Muscle layer of colon (tissue), 2 donors: Measurements from ENCODE around the gene CLEC4E.

Experiments
- H3K27ac ChIP-seq: one replicate; pipeline ENCODE4 v1.7.0; 2013; ENCODE audit warnings: low read depth, mild to moderate bottlenecking, low read length, moderate library complexity
- H3K27me3 ChIP-seq, 2 donors: one replicate each; pipeline ENCODE4 v1.7.0; 2013; ENCODE audit warnings: low read length in 2 of 2, mild to moderate bottlenecking in 2 of 2; ENCODE audit not compliant: insufficient read depth in 2 of 2, control insufficient read depth in 1 of 2
- H3K36me3 ChIP-seq: one replicate; pipeline ENCODE4 v1.7.0; 2013; ENCODE audit warnings: mild to moderate bottlenecking, low read length; ENCODE audit not compliant: insufficient read depth
- H3K4me1 ChIP-seq: one replicate; pipeline ENCODE4 v1.7.0; 2013; ENCODE audit warnings: mild to moderate bottlenecking, low read length; ENCODE audit not compliant: insufficient read depth
- H3K4me3 ChIP-seq, 2 donors: one replicate each; pipeline ENCODE4 v1.7.0; 2013; ENCODE audit warnings: low read length in 2 of 2, low read depth in 1 of 2, mild to moderate bottlenecking in 1 of 2, moderate library complexity in 1 of 2
- H3K9ac ChIP-seq: one replicate; pipeline ENCODE4 v1.7.0; 2013; ENCODE audit warnings: low read length
- H3K9me3 ChIP-seq: one replicate; pipeline ENCODE4 v1.7.0; 2013; ENCODE audit warnings: mild to moderate bottlenecking, low read length
- donor health status: abdominal sarcoma.
- donor health status: Adenocarcinoma of cecum.

CLEC4E gene

GRCh38 chr12:8532045-8532444, 8.7 kb downstream of the CLEC4E start:
- H3K27ac ChIP-seq: no peak overlapping the region
- H3K36me3 ChIP-seq: no peaks in the 10 kb centered on the region
- no peaks in the 10 kb centered on the region for H3K27me3 ChIP-seq
- no peaks in the 10 kb centered on the region for H3K4me1 ChIP-seq
- H3K9me3 ChIP-seq: no peaks in the 10 kb centered on the region
- H3K4me3 ChIP-seq: no peak overlapping the region
- H3K9ac ChIP-seq: no peak overlapping the region

GRCh38 chr12:8527250-8528130, 13.2 kb downstream of the CLEC4E start:
- H3K4me3 ChIP-seq: no peak overlapping the region
- no peaks in the 10 kb centered on the region for H3K4me1 ChIP-seq
- no peak overlapping the region for H3K9ac ChIP-seq
- H3K9me3 ChIP-seq: no peaks in the 10 kb centered on the region
- no peaks in the 10 kb centered on the region for H3K27me3 ChIP-seq
- no peak overlapping the region for H3K27ac ChIP-seq
- no peaks in the 10 kb centered on the region for H3K36me3 ChIP-seq

GRCh38 chr12:8519171-8519570, 21.5 kb downstream of the CLEC4E start:
- H3K4me1 ChIP-seq: no peaks in the 10 kb centered on the region
- H3K36me3 ChIP-seq: no peaks in the 10 kb centered on the region
- H3K4me3 ChIP-seq: no peak overlapping the region
- no peaks in the 10 kb centered on the region for H3K27me3 ChIP-seq
- no peak overlapping the region for H3K9ac ChIP-seq
- no peak overlapping the region for H3K27ac ChIP-seq
- no peaks in the 10 kb centered on the region for H3K9me3 ChIP-seq

GRCh38 chr12:8517971-8518370, 22.7 kb downstream of the CLEC4E start:
- Histone ChIP-seq H3K27ac (no peak overlapping the region), H3K4me3 (no peak overlapping the region), H3K9me3 (no peaks in the 10 kb centered on the region), H3K9ac (no peak overlapping the region), H3K27me3 (no peaks in the 10 kb centered on the region), H3K36me3 (no peaks in the 10 kb centered on the region), H3K4me1 (no peaks in the 10 kb centered on the region)

GRCh38 chr12:8513256-8513655, 27.4 kb downstream of the CLEC4E start, which contains the start of gene CLEC4D:
CLEC4D (plus strand) TSS chr12:8513503; CDS start chr12:8513733, 230 bp downstream.
- Histone ChIP-seq H3K9me3 (no peaks in the 10 kb centered on the region), H3K36me3 (no peaks in the 10 kb centered on the region), H3K4me1 (no peaks in the 10 kb centered on the region), H3K27ac (no peak within 1 kb of the TSS), H3K27me3 (no peaks in the 10 kb centered on the region), H3K9ac (no peak within 1 kb of the TSS), H3K4me3 (no peak within 1 kb of the TSS)

GRCh38 chr12:8508910-8509841, 31.5 kb downstream of the CLEC4E start:
- no peak overlapping the region for H3K4me3 ChIP-seq
- no peak overlapping the region for H3K27ac ChIP-seq
- H3K9me3 ChIP-seq: no peaks in the 10 kb centered on the region
- H3K4me1 ChIP-seq: no peaks in the 10 kb centered on the region
- H3K9ac ChIP-seq: no peak overlapping the region
- H3K27me3 ChIP-seq: no peaks in the 10 kb centered on the region
- no peaks in the 10 kb centered on the region for H3K36me3 ChIP-seq

- no peaks in the 10 kb centered on the region for H3K36me3 ChIP-seq
- no peaks in the 10 kb centered on the region for H3K4me1 ChIP-seq
- no peak overlapping the region for H3K4me3 ChIP-seq
- no peaks in the 10 kb centered on the region for H3K27me3 ChIP-seq
- H3K9ac ChIP-seq: no peak overlapping the region
- H3K9me3 ChIP-seq: no peaks in the 10 kb centered on the region
- H3K27ac ChIP-seq: no peak overlapping the region
Observed at GRCh38 chr12:8508223-8508622, 32.5 kb downstream of the CLEC4E start.

GRCh38 chr12:8507596-8507995, 33.1 kb downstream of the CLEC4E start:
- H3K4me1 ChIP-seq: no peaks in the 10 kb centered on the region
- H3K27me3 ChIP-seq: no peaks in the 10 kb centered on the region
- H3K9ac ChIP-seq: no peak overlapping the region
- H3K36me3 ChIP-seq: no peaks in the 10 kb centered on the region
- no peak overlapping the region for H3K4me3 ChIP-seq
- no peaks in the 10 kb centered on the region for H3K9me3 ChIP-seq
- no peak overlapping the region for H3K27ac ChIP-seq

GRCh38 chr12:8504351-8504750, 36.4 kb downstream of the CLEC4E start:
- no peaks in the 10 kb centered on the region for H3K27me3 ChIP-seq
- no peaks in the 10 kb centered on the region for H3K4me1 ChIP-seq
- no peak overlapping the region for H3K4me3 ChIP-seq
- H3K36me3 ChIP-seq: no peaks in the 10 kb centered on the region
- no peak overlapping the region for H3K27ac ChIP-seq
- no peak overlapping the region for H3K9ac ChIP-seq
- H3K9me3 ChIP-seq: no peaks in the 10 kb centered on the region

- no peak overlapping the region for H3K27ac ChIP-seq
- H3K4me1 ChIP-seq: no peaks in the 10 kb centered on the region
- no peaks in the 10 kb centered on the region for H3K27me3 ChIP-seq
- H3K9me3 ChIP-seq: no peaks in the 10 kb centered on the region
- H3K4me3 ChIP-seq: no peak overlapping the region
- H3K36me3 ChIP-seq: no peaks in the 10 kb centered on the region
- H3K9ac ChIP-seq: no peak overlapping the region
Observed at GRCh38 chr12:8501720-8502119, 39.0 kb downstream of the CLEC4E start.

GRCh38 chr12:8499616-8500015, 41.1 kb downstream of the CLEC4E start:
- H3K4me1 ChIP-seq: no peaks in the 10 kb centered on the region
- no peak overlapping the region for H3K27ac ChIP-seq
- H3K36me3 ChIP-seq: no peaks in the 10 kb centered on the region
- H3K9me3 ChIP-seq: no peaks in the 10 kb centered on the region
- no peak overlapping the region for H3K9ac ChIP-seq
- no peaks in the 10 kb centered on the region for H3K27me3 ChIP-seq
- no peak overlapping the region for H3K4me3 ChIP-seq
